HG02678 (cell line): ENCODE measurements around the gene CYP2A7.
"Not testable (repeated sequence)": the region's sequence is repeated elsewhere in the genome, so short reads cannot be mapped to it uniquely, and the experiment has no call there.

Experiments
- ATAC-seq: cut with Tn5 transposase; IDR thresholded peaks from one replicate; pipeline ENCODE4 v1.9.1; 2021; ENCODE audit warnings: mild to moderate bottlenecking, moderate library complexity; ENCODE audit not compliant: unreplicated experiment

Gene CYP2A7

DNA sequence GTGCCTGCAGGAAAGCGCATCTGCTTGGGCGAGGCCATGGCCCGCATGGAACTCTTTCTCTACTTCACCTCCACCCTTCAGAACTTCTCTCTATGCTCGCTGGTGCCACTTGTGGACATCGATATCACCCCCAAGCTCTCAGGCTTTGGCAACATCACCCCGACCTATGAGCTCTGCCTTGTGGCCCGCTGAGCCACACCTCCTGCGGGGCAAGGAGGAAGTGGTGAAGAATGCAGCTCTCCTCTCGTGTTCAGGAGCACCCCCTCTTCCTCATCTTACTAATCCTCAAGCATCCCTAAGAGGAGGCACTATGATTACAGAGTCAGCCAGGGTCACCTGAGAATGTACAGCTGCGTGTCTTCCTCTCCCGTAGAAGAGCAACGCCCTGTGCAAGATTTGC, 17.9 kb upstream of the CYP2A7 start:
- not testable (repeated sequence) for ATAC-seq

DNA sequence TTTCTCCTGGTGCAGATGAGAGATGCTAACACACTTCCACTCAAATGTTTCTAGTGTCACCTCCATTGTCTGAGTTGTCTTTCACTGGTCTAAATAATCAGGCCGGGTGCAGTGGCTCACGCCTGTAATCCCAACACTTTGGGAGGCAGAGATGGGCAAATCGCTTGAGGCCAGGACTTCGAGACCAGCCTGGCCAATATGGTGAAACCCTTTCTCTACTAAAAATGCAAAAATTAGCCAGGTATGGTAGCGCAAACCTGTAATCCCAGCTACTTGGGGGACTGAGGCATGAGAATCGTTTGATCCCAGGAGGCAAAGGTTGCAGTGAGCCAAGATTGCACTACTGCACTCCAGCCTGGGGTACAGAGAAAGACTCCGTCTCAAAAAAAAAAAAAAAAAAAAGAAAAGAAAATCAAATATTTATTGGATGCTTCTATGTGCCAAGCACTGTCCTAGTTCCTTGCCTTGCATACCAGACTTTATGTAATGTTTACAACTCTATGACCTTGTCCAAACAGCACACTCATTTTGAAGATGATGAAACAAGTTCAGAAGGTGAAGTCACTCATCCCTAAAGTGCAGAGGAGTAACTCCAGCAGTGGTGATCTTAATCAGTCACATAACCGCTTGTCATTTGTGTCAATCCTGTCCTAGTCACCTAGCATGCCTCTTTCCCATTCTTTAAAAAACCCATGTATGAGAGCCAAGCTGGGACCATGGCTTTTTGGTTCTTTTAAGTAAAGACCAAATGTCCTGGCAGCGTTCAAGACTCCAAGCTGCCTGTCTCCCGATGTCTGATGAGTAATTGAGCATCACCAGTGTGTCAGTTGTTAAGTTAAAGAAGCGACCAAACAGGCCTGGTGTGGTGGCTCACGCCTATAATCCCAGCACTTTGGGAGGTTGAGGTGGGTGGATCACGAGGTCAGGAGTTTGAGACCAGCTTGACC, 15.1 kb upstream of the CYP2A7 start:
- ATAC-seq: not testable (repeated sequence)

DNA sequence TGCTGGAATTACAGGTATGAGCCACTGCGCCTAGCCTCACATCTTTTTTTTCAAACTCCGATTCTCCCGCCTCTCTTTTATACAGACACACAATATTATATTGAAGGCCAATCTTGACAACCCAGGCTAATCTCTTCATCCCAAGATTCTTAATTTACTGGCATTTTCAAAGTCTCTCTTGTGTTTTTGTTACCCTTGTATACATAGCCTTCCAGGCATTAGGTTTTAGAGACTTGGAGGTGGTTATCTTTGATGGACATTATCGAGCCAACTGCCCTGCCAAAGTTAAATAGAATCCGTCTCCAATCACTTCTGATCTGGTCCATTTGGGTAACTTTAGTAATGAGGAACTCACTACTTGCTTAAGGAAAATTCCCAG, 14.4 kb upstream of the CYP2A7 start:
- ATAC-seq: no peak

DNA sequence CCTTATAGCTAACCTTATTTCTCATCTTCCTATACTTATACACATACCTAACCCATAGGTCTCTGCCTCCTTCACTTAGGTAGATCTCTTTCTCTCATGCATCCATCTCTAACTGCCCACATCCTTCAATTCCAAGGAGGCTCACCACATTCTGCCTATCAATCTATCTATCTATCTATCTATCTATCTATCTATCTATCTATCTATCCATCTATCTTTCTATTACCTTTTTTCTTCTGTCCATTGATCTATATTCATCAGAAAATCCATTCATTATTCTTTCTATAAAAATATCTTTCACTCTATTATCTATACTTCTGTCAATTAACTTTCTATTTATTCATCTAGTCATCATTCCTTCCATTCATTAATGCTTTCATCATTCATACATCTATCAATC, 11.1 kb upstream of the CYP2A7 start:
- ATAC-seq: no peak

DNA sequence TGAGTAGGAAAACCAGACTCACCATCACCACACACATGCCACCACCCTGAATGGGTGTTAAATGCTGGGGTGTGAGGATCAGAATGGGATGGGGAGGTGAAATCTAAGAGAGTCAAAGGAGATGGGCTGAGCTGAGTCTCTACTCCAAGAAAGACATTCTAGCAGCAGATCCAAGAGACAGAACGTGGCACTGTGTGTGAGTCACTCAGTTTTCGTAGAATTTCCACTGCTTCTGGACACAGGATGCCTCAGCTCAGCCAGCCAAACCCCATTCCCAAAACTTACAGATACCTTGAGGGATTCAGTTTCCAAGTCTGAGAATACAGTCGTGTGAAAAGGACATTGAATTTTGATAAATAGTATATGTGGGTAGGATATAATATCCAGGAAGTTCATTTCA, 7.3 kb upstream of the CYP2A7 start:
- ATAC-seq: no peak

DNA sequence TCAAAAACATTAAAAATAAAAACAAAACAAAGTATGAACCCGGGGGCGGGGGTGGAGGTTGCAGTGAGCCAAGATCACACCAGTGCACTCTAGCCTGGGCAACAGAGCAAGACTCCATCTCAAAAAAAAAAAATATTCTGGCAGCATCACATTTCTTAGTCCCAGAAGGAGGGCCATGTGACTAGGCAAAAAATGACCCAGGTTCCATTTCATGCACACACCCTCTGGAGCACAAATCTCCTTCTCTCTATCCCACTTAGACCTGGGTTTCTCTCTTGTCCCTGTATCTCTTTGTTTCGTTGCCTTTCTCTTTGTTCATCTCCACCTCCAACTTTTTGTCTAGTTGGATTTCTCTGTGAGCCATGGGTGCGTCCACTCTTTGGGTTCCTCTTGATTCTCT, 6.2 kb upstream of the CYP2A7 start:
- no peak for ATAC-seq

DNA sequence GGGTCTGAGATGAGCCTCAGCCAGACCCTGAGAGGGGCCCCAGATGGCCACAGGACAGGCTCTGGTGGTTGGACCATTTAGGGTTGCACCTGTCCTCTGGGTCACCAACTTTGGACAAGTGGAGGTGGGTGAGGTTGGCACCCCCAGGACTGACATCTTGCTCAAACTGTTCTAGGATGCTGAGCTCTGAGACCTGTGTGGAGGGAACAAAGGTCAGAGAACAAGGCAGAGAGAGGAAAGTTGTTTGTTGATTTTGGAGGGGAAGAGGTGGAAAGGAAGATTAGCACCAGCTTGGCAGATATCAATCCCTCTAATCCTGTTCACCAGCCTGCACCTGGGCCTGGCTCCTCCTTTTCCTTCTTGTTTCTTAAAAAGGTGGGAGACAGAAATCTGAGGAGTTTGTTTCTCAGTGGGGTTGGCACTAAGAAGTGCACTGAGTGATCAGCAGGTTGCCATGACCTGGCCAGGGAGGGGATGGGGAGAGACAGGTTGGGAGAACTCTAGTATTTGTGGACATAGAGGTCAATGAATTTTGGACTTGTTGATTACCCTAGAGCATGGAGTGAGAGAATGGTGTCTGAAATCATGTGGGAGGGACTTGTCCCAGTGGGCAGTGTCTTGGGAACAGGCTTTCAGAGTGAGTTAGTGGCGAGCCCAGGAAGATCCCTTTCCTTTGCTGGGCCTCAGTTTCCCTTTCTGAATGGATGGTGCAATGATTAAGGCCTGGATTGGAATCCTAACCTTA, 2.3 kb upstream of the CYP2A7 start:
- ATAC-seq: not testable (repeated sequence)

DNA sequence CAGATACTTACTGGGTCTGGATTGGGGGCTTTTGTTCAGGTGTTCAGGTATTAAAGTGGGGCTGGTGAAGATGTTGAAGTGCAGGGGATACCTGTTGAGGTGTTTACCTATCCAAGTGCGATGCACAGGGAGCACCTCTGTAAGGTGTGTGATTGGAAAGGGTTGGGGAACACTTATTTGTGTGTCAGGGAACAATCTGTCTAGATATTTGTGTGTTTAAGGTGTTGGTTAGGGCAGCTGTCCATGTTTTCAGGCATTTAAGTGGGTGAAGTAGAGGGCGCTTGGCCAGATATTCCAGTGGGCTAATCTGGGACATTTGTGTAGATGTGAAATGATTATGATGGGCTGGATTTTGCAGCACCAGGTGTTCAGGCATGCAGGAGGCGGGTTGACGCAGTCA, 2.7 kb downstream of the CYP2A7 start:
- ATAC-seq: not testable (repeated sequence)

DNA sequence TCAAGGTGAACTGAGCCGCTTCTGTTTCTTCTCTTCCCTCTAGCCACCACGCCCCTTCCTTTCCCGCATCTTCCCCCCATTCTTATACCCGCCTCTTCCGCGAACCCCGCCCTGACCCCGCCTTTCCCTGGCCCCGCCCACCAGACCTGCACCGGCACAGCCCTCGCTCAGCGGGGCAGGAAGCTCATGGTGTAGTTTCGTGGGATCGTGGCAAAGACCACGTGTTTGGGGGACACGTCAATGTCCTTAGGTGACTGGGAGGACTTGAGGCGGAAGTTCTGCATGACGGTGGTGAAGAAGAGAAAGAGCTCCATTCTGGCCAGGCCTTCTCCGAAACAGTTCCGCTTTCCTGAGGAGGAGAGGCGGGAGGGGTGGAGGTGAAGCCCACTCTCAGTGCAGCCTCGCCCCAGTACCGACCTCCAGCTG, 6.5 kb downstream of the CYP2A7 start:
- ATAC-seq: not testable (repeated sequence)

DNA sequence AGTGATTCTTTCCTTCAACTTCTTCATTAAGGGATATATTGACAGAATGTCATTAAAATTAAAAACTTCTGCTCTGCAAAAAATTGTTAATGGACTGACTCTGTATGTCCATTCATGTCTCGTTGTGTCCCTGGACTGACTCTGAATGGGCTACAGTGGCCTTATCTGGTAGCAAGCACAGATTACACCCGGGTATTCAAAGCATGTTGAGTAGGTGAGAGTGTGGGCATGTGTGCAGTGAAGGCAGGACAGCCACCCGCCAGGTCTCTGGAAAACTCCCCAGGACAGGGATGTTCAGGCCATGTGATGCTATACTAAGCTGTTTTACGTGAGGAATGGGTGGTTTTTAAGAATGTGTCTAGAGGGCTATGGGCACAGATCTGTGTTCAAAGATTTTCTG, 7.2 kb downstream of the CYP2A7 start:
- not testable (repeated sequence) for ATAC-seq

DNA sequence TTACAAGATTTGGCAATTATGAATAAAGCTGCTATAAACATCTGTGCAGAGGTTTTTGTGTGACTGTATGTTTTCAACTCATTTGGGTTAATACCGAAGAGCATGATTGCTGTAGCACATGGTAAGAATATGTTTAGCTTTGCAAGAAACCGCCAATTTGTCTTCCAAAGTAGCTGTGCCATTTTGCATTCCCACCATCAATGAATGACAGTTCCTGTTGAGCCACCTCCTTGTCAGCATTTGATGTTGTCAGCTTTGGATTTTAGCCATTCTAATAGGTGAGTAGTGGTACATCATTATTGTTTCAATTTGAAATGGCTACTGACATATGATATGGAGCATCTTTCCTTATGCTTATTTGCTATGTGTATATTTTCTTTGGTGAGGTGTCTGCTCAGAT, 8.2 kb downstream of the CYP2A7 start:
- not testable (repeated sequence) for ATAC-seq

DNA sequence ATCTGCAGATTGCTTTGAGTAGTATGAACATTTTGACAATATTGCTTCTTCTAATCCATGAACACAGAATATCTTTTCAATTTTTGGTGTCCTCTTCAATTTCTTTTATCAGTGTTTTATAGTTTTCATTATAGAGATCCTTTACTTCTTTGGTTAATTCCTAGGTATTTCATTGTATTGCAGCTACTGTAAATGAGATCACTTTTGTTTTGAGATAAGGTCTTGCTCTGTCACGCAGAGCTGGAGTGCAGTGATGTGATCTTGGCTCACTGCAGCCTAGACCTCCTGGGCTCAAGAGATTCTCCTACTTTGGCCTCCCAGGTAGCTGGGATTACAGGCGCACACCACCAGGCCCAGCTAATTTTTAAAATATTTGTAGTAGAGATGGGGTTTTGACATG, 9.8 kb downstream of the CYP2A7 start:
- ATAC-seq: no peak

DNA sequence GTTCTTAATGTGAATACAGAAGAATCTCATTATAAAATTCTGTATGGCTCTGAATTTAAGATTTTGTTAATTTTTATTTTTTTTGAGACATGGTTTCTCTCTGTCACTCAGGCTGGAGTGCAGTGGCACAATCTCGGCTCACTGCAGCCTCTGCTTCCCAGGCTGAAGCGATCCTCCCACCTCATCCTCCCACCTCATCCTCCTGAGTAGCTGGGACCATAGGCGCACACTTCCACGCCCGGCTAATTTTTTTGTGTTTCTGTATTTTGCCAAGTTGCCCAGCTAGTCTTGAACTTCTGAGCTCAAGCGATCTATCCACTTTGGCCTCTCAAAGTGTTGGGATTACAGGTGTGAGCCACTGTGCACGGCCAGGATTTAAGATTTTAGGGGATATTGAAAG, 14.3 kb downstream of the CYP2A7 start:
- ATAC-seq: no peak

DNA sequence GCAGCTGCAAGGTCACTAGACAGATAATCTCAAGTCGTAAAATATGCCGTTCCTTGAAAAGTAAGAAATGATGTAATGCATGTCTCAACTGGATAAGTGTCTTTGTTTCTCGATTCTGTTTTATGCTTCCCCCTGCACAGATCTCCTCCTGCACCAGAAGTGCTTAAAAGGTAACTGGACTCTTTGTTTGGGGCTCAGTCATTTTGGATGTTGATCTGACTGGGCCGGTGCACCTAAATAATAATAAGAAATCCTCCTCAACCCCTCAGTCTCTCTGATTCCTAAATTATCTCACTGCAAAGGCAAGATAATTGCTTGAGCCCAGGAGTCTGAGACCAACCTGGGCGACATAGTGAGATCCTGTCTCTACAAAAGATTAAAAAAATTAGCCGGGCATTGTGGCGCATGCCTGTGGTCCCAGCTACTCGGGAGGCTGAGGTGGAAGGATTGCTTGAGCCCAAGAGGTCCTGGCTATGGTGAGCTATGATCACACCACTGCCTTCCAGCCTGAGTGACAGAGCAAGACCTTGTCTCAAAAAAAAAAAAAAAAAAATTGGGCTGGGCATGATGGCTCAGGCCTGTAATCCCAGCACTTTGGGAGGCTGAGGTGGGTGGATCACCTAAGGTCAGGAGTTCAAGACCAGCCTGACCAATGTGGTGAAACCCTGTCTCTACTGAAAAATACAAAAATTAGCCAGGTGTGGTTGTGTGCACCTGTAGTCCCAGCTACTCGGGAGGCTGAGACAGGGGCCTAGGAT, 17.1 kb downstream of the CYP2A7 start:
- ATAC-seq: not testable (repeated sequence)

DNA sequence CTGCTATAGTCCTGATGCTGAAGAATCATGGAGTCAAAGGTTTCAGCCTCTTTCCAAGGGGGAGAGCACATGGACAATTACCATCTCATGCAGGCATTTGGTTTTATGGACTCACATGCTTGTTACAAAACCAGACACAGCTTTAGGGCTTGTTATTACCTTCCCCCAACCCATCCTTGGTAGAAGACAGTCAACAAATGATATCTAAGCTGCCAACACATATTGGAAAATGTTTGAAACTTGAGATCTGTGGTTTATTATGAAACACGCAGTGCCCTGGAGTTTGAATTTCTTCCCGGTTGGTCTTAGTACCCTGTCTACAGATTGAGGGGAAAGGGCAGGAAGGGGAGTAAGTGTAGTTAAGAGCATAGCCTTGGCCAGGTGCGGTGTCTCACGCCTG, 19.2 kb downstream of the CYP2A7 start:
- no peak for ATAC-seq

DNA sequence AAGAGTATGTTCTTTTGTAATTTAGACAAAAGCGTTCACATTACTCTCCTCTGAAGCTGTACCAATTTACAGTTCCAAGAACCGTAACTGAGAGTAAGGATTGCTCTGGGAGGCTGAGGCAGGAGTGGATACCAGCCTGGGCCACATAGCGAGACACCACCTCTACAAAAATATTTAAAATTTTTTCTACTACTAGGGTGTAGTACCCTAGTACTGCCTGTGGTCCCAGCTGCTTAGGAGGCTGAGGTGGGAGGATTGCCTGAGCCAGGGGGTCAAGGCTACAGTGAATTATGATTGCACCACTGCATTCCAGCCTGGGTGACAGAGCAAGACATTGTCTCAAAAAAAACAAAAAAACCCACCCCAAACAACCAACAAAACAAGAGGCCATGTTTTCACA, 19.7 kb downstream of the CYP2A7 start:
- no peak for ATAC-seq

DNA sequence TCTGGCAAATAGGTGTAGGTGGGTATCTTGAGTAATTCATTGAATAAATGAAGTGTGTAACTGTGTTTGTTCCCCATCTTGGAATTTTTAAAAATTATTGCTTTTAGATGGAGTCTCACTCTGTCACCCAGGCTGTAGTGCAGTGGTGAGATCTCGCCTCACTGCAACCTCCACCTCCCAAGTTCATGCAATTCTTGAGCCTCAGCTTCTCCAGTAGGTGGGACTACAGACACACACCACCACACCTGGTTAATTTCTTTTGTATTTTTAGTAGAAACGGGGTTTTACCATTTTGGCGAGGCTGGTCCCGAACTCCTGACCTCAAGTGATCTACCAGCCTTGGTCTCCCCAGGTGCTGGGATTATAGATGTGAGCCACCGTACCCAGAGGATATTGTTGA, 23.9 kb downstream of the CYP2A7 start:
- ATAC-seq: no peak

DNA sequence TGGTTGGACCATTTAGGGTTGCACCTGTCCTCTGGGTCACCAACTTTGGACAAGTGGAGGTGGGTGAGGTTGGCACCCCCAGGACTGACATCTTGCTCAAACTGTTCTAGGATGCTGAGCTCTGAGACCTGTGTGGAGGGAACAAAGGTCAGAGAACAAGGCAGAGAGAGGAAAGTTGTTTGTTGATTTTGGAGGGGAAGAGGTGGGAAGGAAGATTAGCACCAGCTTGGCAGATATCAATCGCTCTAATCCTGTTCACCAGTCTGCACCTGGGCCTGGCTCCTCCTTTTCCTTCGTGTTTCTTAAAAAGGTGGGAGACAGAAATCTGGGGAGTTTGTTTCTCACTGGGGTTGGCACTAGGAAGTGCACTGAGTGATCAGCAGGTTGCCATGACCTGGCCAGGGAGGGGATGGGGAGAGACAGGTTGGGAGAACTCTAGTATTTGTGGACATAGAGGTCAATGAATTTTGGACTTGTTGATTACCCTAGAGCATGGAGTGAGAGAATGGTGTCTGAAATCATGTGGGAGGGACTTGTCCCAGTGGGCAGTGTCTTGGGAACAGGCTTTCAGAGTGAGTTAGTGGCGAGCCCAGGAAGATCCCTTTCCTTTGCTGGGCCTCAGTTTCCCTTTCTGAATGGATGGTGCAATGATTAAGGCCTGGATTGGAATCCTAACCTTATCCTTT, 29.4 kb downstream of the CYP2A7 start:
- ATAC-seq: not testable (repeated sequence)

DNA sequence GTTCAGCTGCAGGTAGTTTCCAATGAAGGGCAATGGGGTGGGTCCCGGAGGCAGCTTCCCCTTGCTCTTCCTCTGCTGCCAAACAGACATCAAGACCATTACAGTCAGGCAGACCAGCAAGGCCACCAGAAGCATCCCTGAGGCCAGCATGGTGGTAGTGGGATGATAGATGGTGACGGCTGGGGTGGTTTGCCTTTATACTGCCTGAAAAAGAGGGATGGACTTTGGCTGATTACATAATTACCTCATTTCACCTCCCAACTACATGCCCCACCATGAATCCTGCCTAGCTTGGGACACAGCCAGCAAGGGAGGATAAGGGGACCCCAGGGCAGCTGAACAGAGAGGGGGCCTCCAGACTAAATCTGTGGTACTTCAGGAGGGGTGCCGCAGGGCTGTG, 31.8 kb downstream of the CYP2A7 start, which contains the start of gene CYP2A6:
Gene CYP2A6 (minus strand): TSS at position 171 of the 400 bp plus-strand sequence. CDS start 21 bp downstream, at position 150.
- not testable (repeated sequence) for ATAC-seq

DNA sequence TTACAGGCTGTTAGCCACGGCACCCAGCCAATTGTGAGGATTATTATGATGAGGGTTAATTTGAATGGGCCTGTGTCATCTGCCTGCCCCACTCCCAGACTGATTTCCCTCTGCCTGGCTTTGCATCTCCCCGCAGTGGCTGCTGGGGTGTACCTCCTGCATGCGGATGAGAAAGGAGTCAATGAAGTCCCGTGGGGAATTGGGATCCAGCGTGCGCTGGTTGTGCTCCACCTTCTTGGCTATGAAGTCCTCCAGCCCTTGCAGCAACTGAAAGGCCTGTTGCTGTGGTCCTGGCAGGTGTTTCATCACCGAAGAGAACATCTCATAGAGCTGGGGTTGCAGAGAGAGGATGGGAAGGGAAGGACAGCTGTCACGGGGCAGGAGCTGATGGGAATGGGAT, 35.3 kb downstream of the CYP2A7 start:
- not testable (repeated sequence) for ATAC-seq

DNA sequence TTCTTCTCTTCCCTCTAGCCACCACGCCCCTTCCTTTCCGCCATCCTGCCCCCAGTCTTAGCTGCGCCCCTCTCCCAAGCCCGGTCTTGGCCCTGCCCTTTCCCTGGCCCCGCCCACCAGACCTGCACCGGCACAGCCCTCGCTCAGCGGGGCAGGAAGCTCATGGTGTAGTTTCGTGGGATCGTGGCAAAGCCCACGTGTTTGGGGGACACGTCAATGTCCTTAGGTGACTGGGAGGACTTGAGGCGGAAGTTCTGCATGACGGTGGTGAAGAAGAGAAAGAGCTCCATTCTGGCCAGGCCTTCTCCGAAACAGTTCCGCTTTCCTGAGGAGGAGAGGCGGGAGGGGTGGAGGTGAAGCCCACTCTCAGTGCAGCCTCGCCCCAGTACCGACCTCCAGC, 38.4 kb downstream of the CYP2A7 start:
- ATAC-seq: not testable (repeated sequence)
